Retinal pigment epithelial cell (primary cell): ENCODE measurements around the gene SPAG7.
A peak's percentile ranks its signal among the peaks of the same experiment; 100 is the strongest.

Source experiments
- DNase-seq: peaks from one replicate; pipeline ENCODE4 v3.0.0-alpha.2; 2010; ENCODE audit warnings: low read depth
- H3K4me3 ChIP-seq: 2 replicates; pipeline ENCODE4 v1.5.1; 2011; ENCODE audit warnings: mild to moderate bottlenecking, low read length, control low read depth, moderate library complexity
- TF ChIP-seq, protein P1 (sequence below): conservative IDR thresholded peaks from 2 replicates; pipeline ENCODE4 v1.5.1; 2011; ENCODE audit warnings: low read depth, low read length, control low read depth, inconsistent platforms

The SPAG7 gene

DNA sequence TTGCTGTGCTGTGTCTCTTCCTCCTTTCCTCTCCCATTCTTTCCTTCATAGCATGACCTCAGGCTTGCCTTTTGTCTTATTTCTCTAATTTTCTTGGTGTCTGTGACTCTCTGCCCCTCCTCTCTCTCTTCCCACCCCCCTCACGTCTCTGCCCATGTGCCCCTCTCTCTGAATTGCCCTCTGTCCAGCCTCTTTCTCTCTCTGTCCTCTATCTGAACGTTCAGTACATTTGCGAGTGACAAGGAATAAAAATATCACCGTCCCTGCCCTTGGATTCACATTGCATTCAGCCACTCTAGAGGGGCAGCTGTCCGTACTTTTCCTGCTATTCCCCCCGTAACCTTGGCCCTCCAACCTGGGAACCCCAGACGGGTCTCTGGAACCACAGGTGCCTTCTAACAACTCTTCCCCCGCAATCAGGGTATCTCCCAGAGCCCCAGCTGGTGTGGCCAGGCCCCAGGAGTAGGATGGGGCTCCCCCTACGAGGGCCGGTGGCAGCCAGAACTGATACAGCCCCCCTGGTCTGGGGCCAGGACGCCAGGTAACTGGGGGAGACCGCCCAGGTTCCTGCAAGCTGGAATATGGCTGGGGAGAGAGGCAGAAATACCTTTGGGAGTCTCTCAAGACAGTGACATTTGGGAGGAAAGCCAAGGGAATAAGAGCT is 31.9 kb upstream of the SPAG7 start:
- TF ChIP-seq, protein P1, sequence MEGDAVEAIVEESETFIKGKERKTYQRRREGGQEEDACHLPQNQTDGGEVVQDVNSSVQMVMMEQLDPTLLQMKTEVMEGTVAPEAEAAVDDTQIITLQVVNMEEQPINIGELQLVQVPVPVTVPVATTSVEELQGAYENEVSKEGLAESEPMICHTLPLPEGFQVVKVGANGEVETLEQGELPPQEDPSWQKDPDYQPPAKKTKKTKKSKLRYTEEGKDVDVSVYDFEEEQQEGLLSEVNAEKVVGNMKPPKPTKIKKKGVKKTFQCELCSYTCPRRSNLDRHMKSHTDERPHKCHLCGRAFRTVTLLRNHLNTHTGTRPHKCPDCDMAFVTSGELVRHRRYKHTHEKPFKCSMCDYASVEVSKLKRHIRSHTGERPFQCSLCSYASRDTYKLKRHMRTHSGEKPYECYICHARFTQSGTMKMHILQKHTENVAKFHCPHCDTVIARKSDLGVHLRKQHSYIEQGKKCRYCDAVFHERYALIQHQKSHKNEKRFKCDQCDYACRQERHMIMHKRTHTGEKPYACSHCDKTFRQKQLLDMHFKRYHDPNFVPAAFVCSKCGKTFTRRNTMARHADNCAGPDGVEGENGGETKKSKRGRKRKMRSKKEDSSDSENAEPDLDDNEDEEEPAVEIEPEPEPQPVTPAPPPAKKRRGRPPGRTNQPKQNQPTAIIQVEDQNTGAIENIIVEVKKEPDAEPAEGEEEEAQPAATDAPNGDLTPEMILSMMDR = no peak
- peak overlapping the region; percentile 96 for H3K4me3 ChIP-seq

DNA sequence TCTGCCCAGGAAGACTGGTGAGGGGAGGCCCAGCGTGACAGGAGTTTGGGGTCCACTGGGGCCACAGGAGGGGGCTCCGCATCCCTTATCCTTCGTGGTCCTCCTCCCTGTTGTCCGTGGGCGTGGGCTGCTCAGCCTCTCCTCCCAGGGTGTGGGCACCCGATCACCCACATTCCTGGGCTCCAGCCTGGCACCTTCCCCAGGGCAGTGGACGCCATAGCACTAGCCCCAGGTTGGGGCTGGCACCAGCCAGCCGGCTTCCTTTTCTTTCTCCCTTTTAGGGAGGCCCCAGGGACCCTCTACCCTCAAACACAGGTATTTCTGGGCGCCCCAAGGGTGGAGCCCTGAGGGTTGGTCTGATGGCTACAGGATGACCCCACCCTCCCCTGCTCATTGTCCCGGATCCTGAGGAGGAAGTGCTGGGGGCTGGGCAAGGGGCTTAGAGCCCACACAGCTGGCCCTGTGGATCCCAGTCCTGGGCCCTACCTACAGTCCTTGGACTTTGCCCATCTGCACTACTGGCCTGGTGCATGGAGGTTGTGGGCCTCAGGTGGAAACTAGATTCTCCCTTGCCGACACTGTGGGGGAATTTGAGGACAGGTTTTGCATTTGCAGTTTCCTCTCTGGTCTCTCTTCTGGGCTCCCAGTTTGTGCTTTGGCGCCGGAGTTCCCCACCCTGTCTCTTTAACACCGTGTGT is 31.3 kb upstream of the SPAG7 start:
- TF ChIP-seq, protein P1 = no peak
- peak overlapping the region; percentile 96 for H3K4me3 ChIP-seq
- DNase-seq = no peak

More for the DNA sequence above, 31.9 kb upstream of the SPAG7 start:
- no peak for DNase-seq

DNA sequence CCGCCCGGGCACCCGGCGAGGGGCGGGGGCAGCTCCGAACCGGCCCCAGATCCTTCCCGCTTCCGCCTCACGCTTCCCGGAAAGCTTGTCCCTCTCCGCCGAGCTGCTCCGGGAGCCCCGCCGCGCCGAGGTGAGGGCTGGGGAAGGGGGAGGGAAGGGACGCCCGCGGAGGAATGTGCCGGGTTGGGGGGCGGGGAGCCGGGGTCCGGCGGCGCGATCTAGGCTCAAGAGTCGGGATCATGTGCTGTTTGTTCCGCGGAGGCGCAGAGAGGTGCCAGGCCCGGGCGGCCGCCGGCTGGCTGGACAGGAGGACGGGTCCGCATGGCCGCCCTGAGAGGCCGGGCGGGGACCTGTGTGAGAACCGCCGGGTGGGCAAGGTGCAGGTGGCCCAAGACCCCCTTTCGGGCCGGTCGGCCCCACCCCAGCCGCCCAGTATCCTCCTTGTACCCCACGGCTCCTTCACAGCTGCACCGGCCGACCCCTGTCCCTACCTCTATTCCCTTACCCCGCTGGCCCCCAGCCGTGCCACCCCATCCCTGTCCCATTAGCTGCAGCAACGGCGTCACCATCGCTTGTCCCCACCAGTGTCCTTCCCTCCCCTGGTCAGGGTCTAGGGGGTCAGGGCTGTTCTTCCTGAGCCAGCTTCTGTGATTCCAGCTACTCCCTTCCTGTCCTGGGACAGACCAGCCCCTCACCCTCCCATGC is 30.6 kb upstream of the SPAG7 start:
- no peak for DNase-seq
- TF ChIP-seq, protein P1 = no peak
- peak overlapping the region; percentile 96 for H3K4me3 ChIP-seq

DNA sequence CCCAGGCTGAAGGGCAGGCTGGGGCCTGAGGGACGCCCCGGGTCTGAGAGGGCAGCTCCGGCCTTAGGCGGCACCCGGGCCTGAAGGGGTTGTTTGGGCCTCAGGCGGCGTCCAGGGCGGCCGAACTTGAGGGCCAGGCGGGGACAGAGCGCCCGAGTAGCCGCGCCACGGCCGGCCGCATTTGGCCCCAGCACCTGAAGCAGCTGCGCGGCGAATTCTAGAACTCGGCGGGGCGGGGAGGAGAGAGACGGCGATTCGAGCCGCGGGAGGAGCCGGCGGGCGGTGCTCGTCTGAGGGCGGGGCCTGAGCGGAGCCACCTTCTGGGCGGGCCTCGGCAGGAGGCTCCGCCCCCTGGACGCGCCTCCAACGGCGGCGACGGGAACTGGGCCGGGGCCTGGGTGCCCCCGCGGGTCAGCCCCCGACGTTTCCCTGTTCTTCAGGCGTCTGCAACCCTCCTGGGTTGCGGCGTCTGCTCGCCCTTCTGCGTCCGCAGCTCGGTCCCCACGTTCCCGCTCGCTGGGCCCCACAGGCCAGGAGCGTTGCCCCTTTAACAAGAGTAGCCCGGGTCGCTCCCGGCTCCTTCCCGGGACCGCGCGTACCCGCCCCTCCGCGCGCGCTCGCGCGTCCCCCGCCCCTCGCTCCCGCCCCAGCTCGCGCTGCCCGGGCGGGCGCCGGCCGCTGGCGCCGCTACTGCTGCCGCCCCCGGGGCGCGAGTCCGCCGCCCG is 29.8 kb upstream of the SPAG7 start, which contains the start of the genes INCA1 and KIF1C:
INCA1 (minus strand) TSS at position 221 of the 725 bp plus-strand sequence. CDS start 3,085 bp downstream, outside the sequence.
KIF1C (plus strand) TSS at position 649 of the 725 bp plus-strand sequence. CDS start 2,297 bp downstream, outside the sequence.
- TF ChIP-seq, protein P1 = no peak
- peak within 1 kb of the TSS; percentile 96 for H3K4me3 ChIP-seq
- peak; percentile 47 for DNase-seq

DNA sequence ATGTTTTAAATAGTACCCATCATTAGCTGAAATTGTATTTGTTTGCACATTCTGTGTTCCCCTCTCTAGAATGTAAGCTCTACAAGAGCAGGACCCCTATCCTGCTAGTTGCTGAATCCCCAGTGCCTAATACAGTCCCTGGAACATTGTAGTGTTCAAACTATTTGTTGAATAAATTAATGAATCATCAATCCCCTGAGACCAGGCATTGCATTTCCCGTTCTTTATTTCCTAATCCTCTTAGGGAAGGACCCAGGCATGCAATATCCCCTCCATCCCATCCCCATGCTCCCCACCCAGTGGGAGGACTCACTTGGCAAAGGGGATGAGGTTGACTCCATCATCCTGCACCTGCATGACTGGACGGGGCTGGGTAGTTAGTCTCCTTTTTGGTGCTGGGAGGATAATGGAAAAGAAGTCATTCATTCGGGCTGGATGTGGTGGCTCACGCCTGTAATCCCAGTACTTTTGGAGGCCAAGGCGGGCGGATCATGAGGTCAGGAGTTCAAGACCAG is 26.5 kb upstream of the SPAG7 start:
- DNase-seq = no peak
- TF ChIP-seq, protein P1 = no peak
- no peak overlapping the region for H3K4me3 ChIP-seq

DNA sequence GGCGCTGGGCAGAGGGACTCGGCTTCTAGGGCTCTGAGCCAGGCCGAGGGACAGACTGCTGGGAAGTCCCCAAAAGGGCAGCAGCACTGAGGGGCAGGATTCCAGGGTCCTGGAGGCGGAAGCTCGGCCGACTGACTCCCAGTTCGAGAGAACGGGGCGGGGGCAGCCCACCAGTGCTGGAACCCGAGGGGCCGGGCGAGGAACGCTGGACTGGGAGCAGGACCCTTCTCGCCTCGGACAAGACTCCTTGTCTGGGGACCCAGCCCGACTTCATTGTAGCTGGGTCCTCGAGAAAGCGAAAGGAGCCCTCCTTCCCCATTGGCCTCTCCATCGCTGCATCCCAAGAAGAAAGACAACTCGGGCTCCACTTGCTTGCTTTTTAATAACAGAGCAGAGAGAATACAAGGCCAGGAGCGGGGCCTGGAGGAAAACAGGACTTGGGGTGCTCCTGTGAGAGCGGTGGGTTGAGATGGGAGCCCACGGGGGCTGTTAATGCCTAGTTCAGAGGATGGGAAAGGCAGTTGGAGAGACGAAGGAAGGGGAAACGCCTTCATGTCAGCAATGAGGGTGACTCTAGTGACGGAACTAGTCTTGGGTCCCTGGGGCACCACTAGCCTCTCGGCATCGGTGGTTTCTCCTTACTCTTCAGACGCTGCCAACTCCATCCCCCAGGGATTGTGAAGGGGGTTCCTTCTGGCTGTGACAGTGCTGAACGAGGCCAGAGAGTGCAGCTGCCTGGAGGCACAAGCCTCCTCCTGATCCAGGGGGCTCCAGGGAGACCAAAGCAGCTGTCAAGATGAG is 20.4 kb upstream of the SPAG7 start:
- DNase-seq = no peak
- peak overlapping the region; percentile 77 for H3K4me3 ChIP-seq
- TF ChIP-seq, protein P1 = no peak
